ENCODE measurements around the gene RND3. TPM values are rescaled to one million over a fixed set of nuclear protein-coding genes. Genes with fewer than 3 reads are reported as not detected.

RND3 gene
- total RNA-seq, 4 donors from 2014 or later = 7.6 to 16.4 (median 11.4) TPM

- H3K27me3 ChIP-seq = no peaks in the 10 kb centered on the region
- TF ChIP-seq POLR2A (IDR thresholded peaks at IDR 0.05) (no peak), CTCF (IDR thresholded peaks at IDR 0.05) (no peak)
- H3K9me3 ChIP-seq = no peaks in the 10 kb centered on the region
- H3K36me3 ChIP-seq = no peaks in the 10 kb centered on the region
- H3K4me3 ChIP-seq (replicated peaks in 1 of 3) = no peak overlapping the region
- no peak for DNase-seq
- WGBS, 2 donors = 35 to 36% methylated on average over 2 of the region's 2 CpGs
- H3K4me1 ChIP-seq = no peaks in the 10 kb centered on the region
- intact Hi-C loops (cut with DNase I) = no loop called here
- H3K27ac ChIP-seq = no peak overlapping the region
These were observed 4.5 kb upstream of the RND3 start for GRCh38 chr2:150491943-150492342.

- WGBS, 2 donors = 66 to 73% methylated on average over 2 of the region's 2 CpGs
- H3K27ac ChIP-seq = no peak overlapping the region
- DNase-seq = no peak
- no peaks in the 10 kb centered on the region for H3K9me3 ChIP-seq
- intact Hi-C loops (cut with DNase I) = no loop called here
- H3K27me3 ChIP-seq = no peaks in the 10 kb centered on the region
- H3K4me1 ChIP-seq = no peaks in the 10 kb centered on the region
- no peaks in the 10 kb centered on the region for H3K36me3 ChIP-seq
- H3K4me3 ChIP-seq (replicated peaks in 1 of 3) = no peak overlapping the region
- TF ChIP-seq POLR2A (IDR thresholded peaks at IDR 0.05) (no peak), CTCF (IDR thresholded peaks at IDR 0.05) (no peak)
These were observed 4.0 kb upstream of the RND3 start for GRCh38 chr2:150491430-150491829.

- intact Hi-C loops (cut with DNase I) = no loop called here
- Histone ChIP-seq H3K9me3 (no peaks in the 10 kb centered on the region), H3K27me3 (no peaks in the 10 kb centered on the region), H3K27ac (no peak overlapping the region), H3K4me1 (peaks cover 0 to 3% of the 10 kb centered on the region in 2 donors), H3K4me3 (replicated peaks in 1 of 3) (no peak overlapping the region), H3K36me3 (no peaks in the 10 kb centered on the region)
- TF ChIP-seq CTCF (IDR thresholded peaks at IDR 0.05) (no peak), POLR2A (IDR thresholded peaks at IDR 0.05) (no peak)
- no peak for DNase-seq
- 86 to 87% methylated on average over 6 of the region's 6 CpGs for WGBS, 2 donors
These were observed 3.0 kb upstream of the RND3 start for GRCh38 chr2:150490466-150490865.

GRCh38 chr2:150486539-150487484, 655 bp downstream of the RND3 start:
- no peaks in the 10 kb centered on the region for H3K9me3 ChIP-seq
- peaks cover 0 to 7% of the 10 kb centered on the region in 2 donors for H3K4me1 ChIP-seq
- TF ChIP-seq POLR2A (IDR thresholded peaks at IDR 0.05) (no peak), CTCF (IDR thresholded peaks at IDR 0.05) (no peak)
- peak overlapping the region; percentile 43 to 84 (median 81) for H3K27ac ChIP-seq
- H3K36me3 ChIP-seq = no peaks in the 10 kb centered on the region
- peak overlapping the region; percentile 34 to 71 (median 58) for H3K4me3 ChIP-seq (replicated peaks in 1 of 3)
- H3K27me3 ChIP-seq = no peaks in the 10 kb centered on the region
- intact Hi-C loops (cut with DNase I) = no loop called here
- peak; percentile 21 to 38 for DNase-seq
- 1% methylated on average over 45 of the region's 45 CpGs for WGBS, 2 donors
